Fibroblast of lung (primary cell): ENCODE data around the gene CCHCR1.

ENCODE experiments used
- CTCF ChIP-seq, 2 donors: IDR thresholded peaks in 1 of 2; conservative IDR thresholded peaks in 1 of 2; 1 replicate in 1 of 2; 2 replicates in 1 of 2; pipeline ENCODE4 v1.5.1; 2011 to 2012; ENCODE audit warnings: low read length in 2 of 2, control low read depth in 1 of 2, inconsistent platforms in 1 of 2, low read depth in 1 of 2, mild to moderate bottlenecking in 1 of 2
- EZH2 ChIP-seq: IDR thresholded peaks from 2 replicates; pipeline ENCODE4 v1.5.1; 2012; ENCODE audit warnings: low read length, control low read depth, mild to moderate bottlenecking; ENCODE audit errors: missing control alignments

- TF ChIP-seq CTCF (conservative IDR thresholded peaks at IDR 0.05 in 1 of 2, IDR thresholded peaks at IDR 0.05 in 1 of 2; ENCODE audit: low read depth in 1 of 2, low read length in 2 of 2): no peak
- TF ChIP-seq EZH2: no peak
These were observed 3.2 kb downstream of the CCHCR1 start for GRCh38 chr6:31154436-31154835.
